HL-60 (cell line): ENCODE results near the gene MPO.

Source experiments
- DNase-seq, 2 experiments: peaks; one replicate each; pipeline ENCODE4 v3.0.0-alpha.2; 2010 to 2020; ENCODE audit warnings: low read depth in 1 of 2, low spot score in 1 of 2
- H3K27ac ChIP-seq: fragments of 250-450 bp; sonication (Bioruptor Pico); replicated peaks from 2 replicates; pipeline ENCODE4 v1.5.1; 2020; ENCODE audit warnings: mild to moderate bottlenecking, moderate library complexity
- H3K27me3 ChIP-seq: fragments of 250-450 bp; sonication (Bioruptor Pico); 2 replicates; pipeline ENCODE4 v1.5.1; 2021; ENCODE audit warnings: mild to moderate bottlenecking, moderate library complexity; ENCODE audit not compliant: insufficient read depth, poor library complexity, severe bottlenecking
- H3K4me3 ChIP-seq: replicated peaks from 2 replicates; pipeline ENCODE4 v1.5.1; 2011; ENCODE audit warnings: mild to moderate bottlenecking, control low read depth, low read length; ENCODE audit not compliant: insufficient read depth
- GABPA ChIP-seq: IDR thresholded peaks from 2 replicates; pipeline ENCODE4 v1.6.1; 2012; ENCODE audit warnings: low read depth
- POLR2AphosphoS5 ChIP-seq: IDR thresholded peaks from 2 replicates; pipeline ENCODE4 v1.6.1; 2012; ENCODE audit warnings: low read depth
- SPI1 ChIP-seq: IDR thresholded peaks from 2 replicates; pipeline ENCODE4 v1.6.1; 2012; ENCODE audit warnings: low read depth, mild to moderate bottlenecking, borderline replicate concordance
- TF ChIP-seq, protein P1 (sequence below): IDR thresholded peaks from one replicate; pipeline ENCODE4 v1.5.1; 2011; ENCODE audit warnings: low read length, control low read depth, inconsistent platforms; ENCODE audit not compliant: insufficient read depth
- TF ChIP-seq, protein P2 (sequence below): IDR thresholded peaks from 2 replicates; pipeline ENCODE4 v1.6.1; 2012; ENCODE audit warnings: low read depth; ENCODE audit not compliant: insufficient replicate concordance

Gene MPO

DNA sequence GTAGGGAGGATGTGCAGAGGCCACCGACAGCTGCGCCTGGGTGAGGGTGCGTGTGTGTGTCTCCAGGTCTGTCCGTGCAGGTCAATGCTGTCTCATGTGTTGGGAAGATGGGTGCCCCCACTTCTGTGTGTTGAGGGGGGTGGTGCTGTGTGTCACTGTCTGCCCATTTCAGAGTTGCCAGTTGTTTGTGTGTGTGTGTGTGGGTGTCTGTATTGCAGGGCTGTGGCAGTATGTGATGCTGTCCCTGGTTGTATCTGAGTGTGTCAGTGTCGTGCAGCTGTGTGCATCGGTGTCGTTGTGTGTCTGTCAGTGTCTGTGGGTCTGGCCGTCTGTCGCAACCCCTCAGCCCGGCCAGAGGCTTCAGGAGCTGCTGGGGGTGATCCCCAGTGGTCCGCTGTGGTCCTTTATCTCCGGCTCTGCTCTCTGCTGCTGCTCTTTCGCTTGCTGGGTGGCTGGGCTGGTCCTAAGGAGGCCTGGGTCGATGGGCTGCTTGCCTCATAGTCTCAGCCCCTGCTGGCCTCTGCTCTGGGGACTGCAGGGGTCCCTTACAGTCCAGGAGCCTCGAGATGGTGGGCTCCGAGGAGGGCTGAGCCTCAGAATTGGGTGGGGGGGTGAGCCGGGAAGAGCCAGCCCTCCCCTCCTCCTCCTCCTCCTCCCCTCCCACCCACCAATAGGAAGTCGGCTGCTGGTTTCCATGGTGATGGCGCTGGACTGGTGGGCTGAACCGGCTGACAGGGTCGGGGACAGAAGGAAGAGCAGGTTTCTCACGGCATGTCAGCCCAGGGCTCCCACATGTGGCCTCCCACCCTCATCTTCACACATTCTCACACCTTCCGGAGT is 47.7 kb upstream of the MPO start, which contains the start of gene TSPOAP1:
TSS of gene TSPOAP1 (minus strand) at position 601 of the 840 bp plus-strand sequence. CDS start 875 bp downstream, outside the sequence.
- H3K4me3 ChIP-seq = peak within 1 kb of the TSS; percentile 8
- peak within 1 kb of the TSS; percentile 100 for H3K27ac ChIP-seq

DNA sequence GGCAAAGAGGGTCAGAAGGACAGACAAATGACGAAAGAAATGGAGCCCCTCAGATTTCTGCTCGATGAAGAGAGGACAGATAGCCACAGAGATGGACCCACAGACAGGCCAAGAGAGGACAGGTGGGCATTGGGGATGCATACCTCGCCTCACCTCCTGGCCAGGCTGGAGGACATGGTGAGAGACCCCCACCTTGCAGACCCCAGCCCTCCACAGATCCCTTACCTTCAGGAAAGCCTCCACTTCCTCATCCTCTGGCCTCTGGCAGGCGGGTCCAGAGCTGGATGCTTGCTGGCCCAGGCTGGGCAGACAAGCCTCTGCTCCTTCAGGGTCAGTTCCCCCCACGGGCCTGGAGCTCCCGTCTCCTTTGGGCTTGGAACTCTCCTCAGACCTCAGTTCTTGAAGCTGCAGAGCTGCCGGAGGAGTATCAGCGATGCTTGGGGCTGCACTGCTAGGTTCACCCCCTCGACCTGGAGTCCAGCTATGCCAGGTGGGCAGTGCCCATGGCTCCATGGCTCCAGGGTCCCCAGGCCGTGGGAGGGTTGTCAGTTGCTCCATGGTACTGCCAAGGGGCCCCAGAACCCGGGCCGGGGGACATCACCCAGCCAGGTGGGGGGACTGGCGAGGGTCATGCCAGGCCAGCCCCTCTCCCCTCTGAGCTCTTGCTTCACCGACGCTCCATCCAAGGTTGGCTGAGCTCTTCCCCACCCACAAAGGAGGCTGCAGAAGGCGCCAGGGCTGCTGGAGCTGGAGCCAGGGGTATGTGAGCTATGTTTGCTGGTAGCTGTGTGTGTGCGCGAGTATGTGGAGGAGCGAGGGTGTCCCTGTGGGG is 46.8 kb upstream of the MPO start:
- no peak for DNase-seq
- peak overlapping the region; percentile 100 for H3K27ac ChIP-seq
- TF ChIP-seq, protein P1, sequence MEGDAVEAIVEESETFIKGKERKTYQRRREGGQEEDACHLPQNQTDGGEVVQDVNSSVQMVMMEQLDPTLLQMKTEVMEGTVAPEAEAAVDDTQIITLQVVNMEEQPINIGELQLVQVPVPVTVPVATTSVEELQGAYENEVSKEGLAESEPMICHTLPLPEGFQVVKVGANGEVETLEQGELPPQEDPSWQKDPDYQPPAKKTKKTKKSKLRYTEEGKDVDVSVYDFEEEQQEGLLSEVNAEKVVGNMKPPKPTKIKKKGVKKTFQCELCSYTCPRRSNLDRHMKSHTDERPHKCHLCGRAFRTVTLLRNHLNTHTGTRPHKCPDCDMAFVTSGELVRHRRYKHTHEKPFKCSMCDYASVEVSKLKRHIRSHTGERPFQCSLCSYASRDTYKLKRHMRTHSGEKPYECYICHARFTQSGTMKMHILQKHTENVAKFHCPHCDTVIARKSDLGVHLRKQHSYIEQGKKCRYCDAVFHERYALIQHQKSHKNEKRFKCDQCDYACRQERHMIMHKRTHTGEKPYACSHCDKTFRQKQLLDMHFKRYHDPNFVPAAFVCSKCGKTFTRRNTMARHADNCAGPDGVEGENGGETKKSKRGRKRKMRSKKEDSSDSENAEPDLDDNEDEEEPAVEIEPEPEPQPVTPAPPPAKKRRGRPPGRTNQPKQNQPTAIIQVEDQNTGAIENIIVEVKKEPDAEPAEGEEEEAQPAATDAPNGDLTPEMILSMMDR = no peak
- peak; percentile 57 for TF ChIP-seq SPI1
- TF ChIP-seq GABPA = no peak
- TF ChIP-seq, protein P2, sequence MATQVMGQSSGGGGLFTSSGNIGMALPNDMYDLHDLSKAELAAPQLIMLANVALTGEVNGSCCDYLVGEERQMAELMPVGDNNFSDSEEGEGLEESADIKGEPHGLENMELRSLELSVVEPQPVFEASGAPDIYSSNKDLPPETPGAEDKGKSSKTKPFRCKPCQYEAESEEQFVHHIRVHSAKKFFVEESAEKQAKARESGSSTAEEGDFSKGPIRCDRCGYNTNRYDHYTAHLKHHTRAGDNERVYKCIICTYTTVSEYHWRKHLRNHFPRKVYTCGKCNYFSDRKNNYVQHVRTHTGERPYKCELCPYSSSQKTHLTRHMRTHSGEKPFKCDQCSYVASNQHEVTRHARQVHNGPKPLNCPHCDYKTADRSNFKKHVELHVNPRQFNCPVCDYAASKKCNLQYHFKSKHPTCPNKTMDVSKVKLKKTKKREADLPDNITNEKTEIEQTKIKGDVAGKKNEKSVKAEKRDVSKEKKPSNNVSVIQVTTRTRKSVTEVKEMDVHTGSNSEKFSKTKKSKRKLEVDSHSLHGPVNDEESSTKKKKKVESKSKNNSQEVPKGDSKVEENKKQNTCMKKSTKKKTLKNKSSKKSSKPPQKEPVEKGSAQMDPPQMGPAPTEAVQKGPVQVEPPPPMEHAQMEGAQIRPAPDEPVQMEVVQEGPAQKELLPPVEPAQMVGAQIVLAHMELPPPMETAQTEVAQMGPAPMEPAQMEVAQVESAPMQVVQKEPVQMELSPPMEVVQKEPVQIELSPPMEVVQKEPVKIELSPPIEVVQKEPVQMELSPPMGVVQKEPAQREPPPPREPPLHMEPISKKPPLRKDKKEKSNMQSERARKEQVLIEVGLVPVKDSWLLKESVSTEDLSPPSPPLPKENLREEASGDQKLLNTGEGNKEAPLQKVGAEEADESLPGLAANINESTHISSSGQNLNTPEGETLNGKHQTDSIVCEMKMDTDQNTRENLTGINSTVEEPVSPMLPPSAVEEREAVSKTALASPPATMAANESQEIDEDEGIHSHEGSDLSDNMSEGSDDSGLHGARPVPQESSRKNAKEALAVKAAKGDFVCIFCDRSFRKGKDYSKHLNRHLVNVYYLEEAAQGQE = no peak
- H3K27me3 ChIP-seq = no peaks in the 10 kb centered on the region
- peak overlapping the region; percentile 8 for H3K4me3 ChIP-seq

More for the DNA sequence above, 47.7 kb upstream of the MPO start, which contains the start of gene TSPOAP1:
- TF ChIP-seq, protein P1 = no peak
- TF ChIP-seq SPI1 (no peak), GABPA (peak; percentile 41; the same call in 1 of the 2 replicates), POLR2AphosphoS5 (peak; percentile 93)
- TF ChIP-seq, protein P2 = no peak
- H3K27me3 ChIP-seq = no peaks in the 10 kb centered on the region
- DNase-seq = peak; percentile 88 to 90

DNA sequence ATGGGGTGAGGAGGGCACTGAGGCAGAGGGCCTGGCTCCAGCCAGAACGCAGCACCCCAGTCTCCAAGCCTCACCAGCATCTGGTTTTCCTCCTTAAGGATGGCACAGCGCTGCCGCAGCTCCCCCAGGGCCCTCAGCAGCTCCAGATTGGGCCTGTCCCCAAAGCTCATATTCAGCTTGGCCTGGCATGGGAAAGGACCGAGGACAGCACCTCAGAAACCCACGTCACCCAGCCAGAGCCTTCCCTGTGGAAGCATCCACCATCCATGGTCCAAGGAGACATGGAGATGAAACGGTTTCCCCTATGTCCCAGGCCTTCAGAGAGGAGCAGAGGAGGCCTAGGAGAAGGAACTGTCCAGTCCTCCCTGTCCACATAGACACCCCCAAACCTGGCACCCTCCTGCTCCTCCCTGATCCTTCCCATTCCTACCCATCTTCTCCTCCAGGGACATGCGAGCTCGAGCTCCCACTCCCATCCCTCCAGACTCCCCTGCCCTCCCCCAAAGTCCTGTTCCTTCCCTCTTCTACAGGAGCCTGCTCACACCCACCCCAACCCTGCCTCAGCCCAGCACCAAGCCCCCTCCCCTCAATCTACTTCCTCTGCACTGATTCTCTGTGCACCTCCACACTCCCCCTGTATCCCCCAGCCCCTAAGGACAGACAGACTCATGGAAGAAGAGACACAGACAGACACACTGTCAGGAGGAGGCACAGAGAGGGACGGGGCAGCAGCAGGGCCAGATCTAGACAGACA is 46.1 kb upstream of the MPO start:
- DNase-seq = no peak
- Histone ChIP-seq H3K27me3 (no peaks in the 10 kb centered on the region), H3K27ac (peak overlapping the region; percentile 100), H3K4me3 (peak overlapping the region; percentile 8; the same call in 1 of the 2 replicates)
- no peak for TF ChIP-seq SPI1
- TF ChIP-seq, protein P2 = peak; percentile 74
- TF ChIP-seq POLR2AphosphoS5 = no peak
- no peak for TF ChIP-seq GABPA
- TF ChIP-seq, protein P1 = no peak
